Brain microvascular endothelial cell (primary cell): Measurements from ENCODE around the gene RAET1L.
"Not testable (repeated sequence)": the region's sequence is repeated elsewhere in the genome, so short reads cannot be mapped to it uniquely, and the experiment has no call there.

ENCODE experiments used
- DNase-seq: peaks from one replicate; pipeline ENCODE4 v3.0.0-alpha.2; 2020
- H3K27ac ChIP-seq: fragments of 250-450 bp; sonication (Bioruptor Pico); 2 replicates; pipeline ENCODE4 v1.5.1; 2020; ENCODE audit warnings: mild to moderate bottlenecking, moderate library complexity
- H3K27me3 ChIP-seq: fragments of 250-450 bp; sonication (Bioruptor Pico); replicated peaks from 2 replicates; pipeline ENCODE4 v1.5.1; 2020; ENCODE audit warnings: mild to moderate bottlenecking
- H3K36me3 ChIP-seq: fragments of 250-450 bp; sonication (Bioruptor Pico); replicated peaks from 2 replicates; pipeline ENCODE4 v1.5.1; 2020; ENCODE audit warnings: mild to moderate bottlenecking
- H3K4me3 ChIP-seq: 2 replicates; pipeline ENCODE4 v1.5.1; 2011; ENCODE audit warnings: low read depth, mild to moderate bottlenecking, control low read depth, low read length, moderate library complexity
- in situ Hi-C: cut with HindIII; loops from 2 replicates; pipeline ENCODE4 v1.10.0; 2017; ENCODE audit warnings: low sequenced_read_pairs, low pct_ligation_motif_present
- TF ChIP-seq, protein P1 (sequence below): IDR thresholded peaks from 2 replicates; pipeline ENCODE4 v1.5.1; 2011; ENCODE audit warnings: low read depth, mild to moderate bottlenecking, moderate library complexity, low read length, control low read depth, inconsistent platforms; ENCODE audit errors: missing control alignments

The RAET1L gene

DNA sequence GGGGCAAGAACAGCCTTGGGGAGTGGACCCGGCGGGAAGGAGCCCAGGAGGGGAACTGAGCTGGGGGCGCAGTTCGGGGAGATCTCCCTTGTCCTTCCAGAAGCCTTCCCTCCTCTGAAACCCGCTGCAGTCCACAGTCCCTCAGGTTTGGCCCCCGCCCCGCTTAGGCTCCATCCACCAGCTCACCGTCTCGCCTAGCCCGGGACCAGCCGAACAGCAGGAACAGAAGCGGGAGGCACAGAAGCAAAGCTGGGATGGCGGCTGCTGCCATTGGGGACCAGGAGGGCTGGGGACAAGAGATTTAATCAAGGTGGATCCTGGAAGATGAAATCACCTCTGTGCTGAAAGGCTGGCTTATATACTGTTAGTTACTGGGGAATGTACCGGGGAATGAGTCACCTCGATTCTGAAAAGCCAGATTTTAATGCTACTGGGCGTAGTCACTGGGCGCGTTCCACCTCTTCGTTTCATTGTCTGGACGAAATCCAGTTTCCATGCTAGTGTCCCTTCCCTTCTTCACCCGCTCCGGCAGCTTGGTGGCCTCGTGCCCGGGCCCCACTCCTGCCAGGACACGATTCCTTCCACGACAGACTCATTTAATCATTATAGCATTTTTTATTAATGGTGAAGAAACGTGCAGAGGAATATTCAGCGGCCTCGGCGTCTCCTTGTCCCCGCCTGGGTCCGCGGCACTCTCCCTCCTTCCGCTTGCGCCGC is at the start of gene RAET1L:
Gene RAET1L, minus strand, starts transcription at position 332 of the 717 bp plus-strand sequence. Its CDS starts 61 bp downstream, at position 271.
- TF ChIP-seq, protein P1, sequence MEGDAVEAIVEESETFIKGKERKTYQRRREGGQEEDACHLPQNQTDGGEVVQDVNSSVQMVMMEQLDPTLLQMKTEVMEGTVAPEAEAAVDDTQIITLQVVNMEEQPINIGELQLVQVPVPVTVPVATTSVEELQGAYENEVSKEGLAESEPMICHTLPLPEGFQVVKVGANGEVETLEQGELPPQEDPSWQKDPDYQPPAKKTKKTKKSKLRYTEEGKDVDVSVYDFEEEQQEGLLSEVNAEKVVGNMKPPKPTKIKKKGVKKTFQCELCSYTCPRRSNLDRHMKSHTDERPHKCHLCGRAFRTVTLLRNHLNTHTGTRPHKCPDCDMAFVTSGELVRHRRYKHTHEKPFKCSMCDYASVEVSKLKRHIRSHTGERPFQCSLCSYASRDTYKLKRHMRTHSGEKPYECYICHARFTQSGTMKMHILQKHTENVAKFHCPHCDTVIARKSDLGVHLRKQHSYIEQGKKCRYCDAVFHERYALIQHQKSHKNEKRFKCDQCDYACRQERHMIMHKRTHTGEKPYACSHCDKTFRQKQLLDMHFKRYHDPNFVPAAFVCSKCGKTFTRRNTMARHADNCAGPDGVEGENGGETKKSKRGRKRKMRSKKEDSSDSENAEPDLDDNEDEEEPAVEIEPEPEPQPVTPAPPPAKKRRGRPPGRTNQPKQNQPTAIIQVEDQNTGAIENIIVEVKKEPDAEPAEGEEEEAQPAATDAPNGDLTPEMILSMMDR, result no peak
- no peak within 1 kb of the TSS for H3K27ac ChIP-seq
- H3K36me3 ChIP-seq, result no peaks in the 10 kb centered on the region
- peak within 1 kb of the TSS; percentile 37 for H3K4me3 ChIP-seq
- DNase-seq, result peak; percentile 24
- peaks cover 35% of the 10 kb centered on the region for H3K27me3 ChIP-seq
- in situ Hi-C loops, result no loop called here

- TF ChIP-seq, protein P1, result no peak
- Histone ChIP-seq H3K27ac (no peak overlapping the region), H3K4me3 (no peak overlapping the region), H3K36me3 (no peaks in the 10 kb centered on the region), H3K27me3 (no peaks in the 10 kb centered on the region)
- in situ Hi-C loops, result no loop called here
- DNase-seq, result no peak
Measured at GRCh38 chr6:150075034-150075421, 49.7 kb upstream of the RAET1L start.

GRCh38 chr6:150074396-150075033 is 49.2 kb upstream of the RAET1L start:
- DNase-seq, in situ Hi-C loops, H3K27me3 ChIP-seq, H3K36me3 ChIP-seq, H3K4me3 ChIP-seq, H3K27ac ChIP-seq: not testable (repeated sequence)

- H3K4me3 ChIP-seq, result no peak overlapping the region
- no peaks in the 10 kb centered on the region for H3K36me3 ChIP-seq
- no peaks in the 10 kb centered on the region for H3K27me3 ChIP-seq
- no peak overlapping the region for H3K27ac ChIP-seq
- in situ Hi-C loops, result no loop called here
- DNase-seq, result peak; percentile 35
- TF ChIP-seq, protein P1, result no peak
Measured at GRCh38 chr6:150072201-150072600, 46.9 kb upstream of the RAET1L start.

GRCh38 chr6:150070236-150070818 is 45.0 kb upstream of the RAET1L start:
- no peak overlapping the region for H3K27ac ChIP-seq
- no peak overlapping the region for H3K4me3 ChIP-seq
- H3K27me3 ChIP-seq, result no peaks in the 10 kb centered on the region
- TF ChIP-seq, protein P1, result no peak
- no peak for DNase-seq
- in situ Hi-C loops, result no loop called here
- no peaks in the 10 kb centered on the region for H3K36me3 ChIP-seq

DNA sequence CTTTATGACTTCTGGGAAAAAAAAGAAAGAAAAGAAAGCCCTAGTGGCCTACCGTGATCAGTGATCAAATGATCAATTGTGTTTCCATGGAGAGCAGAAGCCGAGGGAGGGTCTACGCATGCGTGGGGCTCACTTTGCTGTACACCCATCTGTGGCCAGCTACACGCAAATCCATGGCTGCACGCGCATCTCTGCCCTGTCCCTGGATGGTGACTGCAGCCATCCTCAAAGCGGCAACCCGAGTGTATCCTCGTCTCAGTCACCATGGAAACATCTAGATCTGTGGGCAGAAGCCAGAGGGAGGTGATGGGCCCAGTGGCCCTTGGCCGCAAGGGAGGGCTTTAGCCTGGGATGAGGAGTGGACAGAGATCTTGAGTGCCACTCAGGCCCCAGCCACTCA is 44.4 kb upstream of the RAET1L start:
- Histone ChIP-seq H3K36me3 (no peaks in the 10 kb centered on the region), H3K4me3 (no peak overlapping the region), H3K27me3 (no peaks in the 10 kb centered on the region), H3K27ac (no peak overlapping the region)
- DNase-seq, result no peak
- in situ Hi-C loops, result no loop called here
- TF ChIP-seq, protein P1, result no peak
